ENCODE measurements around the gene KCNT1. TPM values are rescaled to one million over a fixed set of nuclear protein-coding genes. Genes with fewer than 3 reads are reported as not detected.

Gene KCNT1
- total and polyA plus RNA-seq, 11 donors, result 0.21 to 7.4 (median 1.9) TPM

- peaks cover 0 to 11% (median 0%) of the 10 kb centered on the region in 9 donors for H3K36me3 ChIP-seq
- peaks cover 0 to 12% (median 0%) of the 10 kb centered on the region in 12 donors for H3K9me3 ChIP-seq
- DNase-seq (no peak), ATAC-seq (no peak)
- no peak overlapping the region for H3K27ac ChIP-seq
- intact Hi-C loops (cut with DNase I), result no loop called here
- H3K4me1 ChIP-seq, result peaks cover 0 to 3% (median 0%) of the 10 kb centered on the region in 12 donors
- TF ChIP-seq, protein P1, sequence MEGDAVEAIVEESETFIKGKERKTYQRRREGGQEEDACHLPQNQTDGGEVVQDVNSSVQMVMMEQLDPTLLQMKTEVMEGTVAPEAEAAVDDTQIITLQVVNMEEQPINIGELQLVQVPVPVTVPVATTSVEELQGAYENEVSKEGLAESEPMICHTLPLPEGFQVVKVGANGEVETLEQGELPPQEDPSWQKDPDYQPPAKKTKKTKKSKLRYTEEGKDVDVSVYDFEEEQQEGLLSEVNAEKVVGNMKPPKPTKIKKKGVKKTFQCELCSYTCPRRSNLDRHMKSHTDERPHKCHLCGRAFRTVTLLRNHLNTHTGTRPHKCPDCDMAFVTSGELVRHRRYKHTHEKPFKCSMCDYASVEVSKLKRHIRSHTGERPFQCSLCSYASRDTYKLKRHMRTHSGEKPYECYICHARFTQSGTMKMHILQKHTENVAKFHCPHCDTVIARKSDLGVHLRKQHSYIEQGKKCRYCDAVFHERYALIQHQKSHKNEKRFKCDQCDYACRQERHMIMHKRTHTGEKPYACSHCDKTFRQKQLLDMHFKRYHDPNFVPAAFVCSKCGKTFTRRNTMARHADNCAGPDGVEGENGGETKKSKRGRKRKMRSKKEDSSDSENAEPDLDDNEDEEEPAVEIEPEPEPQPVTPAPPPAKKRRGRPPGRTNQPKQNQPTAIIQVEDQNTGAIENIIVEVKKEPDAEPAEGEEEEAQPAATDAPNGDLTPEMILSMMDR (IDR thresholded peaks at IDR 0.05), result no peak
- no peak for TF ChIP-seq POLR2A (IDR thresholded peaks at IDR 0.05)
- no peaks in the 10 kb centered on the region for H3K27me3 ChIP-seq
- 96 to 97% (median 96%) methylated on average over 6 to 9 of the region's 9 CpGs for WGBS, 4 donors
- H3K4me3 ChIP-seq, result no peak overlapping the region
Observed at GRCh38 chr9:135840107-135840506, 138.1 kb downstream of the KCNT1 start.

GRCh38 chr9:135840539-135840938 is 138.6 kb downstream of the KCNT1 start:
- no peak overlapping the region for H3K4me3 ChIP-seq
- 90 to 94% (median 91%) methylated on average over 7 of the region's 7 CpGs for WGBS, 4 donors
- peaks cover 0 to 3% (median 0%) of the 10 kb centered on the region in 12 donors for H3K4me1 ChIP-seq
- DNase-seq (no peak), ATAC-seq (no peak)
- H3K27me3 ChIP-seq, result no peaks in the 10 kb centered on the region
- peaks cover 0 to 16% (median 0%) of the 10 kb centered on the region in 12 donors for H3K9me3 ChIP-seq
- intact Hi-C loops (cut with DNase I), result no loop called here
- no peak overlapping the region for H3K27ac ChIP-seq
- peaks cover 0 to 11% (median 0%) of the 10 kb centered on the region in 9 donors for H3K36me3 ChIP-seq
- TF ChIP-seq, protein P1 (IDR thresholded peaks at IDR 0.05), result no peak
- TF ChIP-seq POLR2A (IDR thresholded peaks at IDR 0.05), result no peak

Other genes starting within 250 kb of the KCNT1 start
- gene PPP1R26, start 222.4 kb upstream of the KCNT1 start, total RNA-seq, result 10 to 100 TPM; 17.3 to 30.1 (median 19.4) TPM
- gene PPP1R26, start 222.4 kb upstream of the KCNT1 start, polyA plus RNA-seq, result 10 to 100 TPM; 13.2 to 13.6 TPM
- gene MRPS2, start 201.5 kb upstream of the KCNT1 start, total RNA-seq, result 10 to 100 TPM; 34.1 to 95.2 (median 46.5) TPM
- gene MRPS2, start 201.5 kb upstream of the KCNT1 start, polyA plus RNA-seq, result 10 to 100 TPM; 48.7 to 95.0 TPM
- under 1 TPM in 2 of 9 donors, not detected in 7; 0.33 to 0.37 TPM for gene LCN1, start 180.7 kb upstream of the KCNT1 start, total RNA-seq
- gene LCN1, start 180.7 kb upstream of the KCNT1 start, polyA plus RNA-seq, result under 1 TPM in 1 of 2 donors, not detected in 1; 0.50 TPM
- gene OBP2A, start 156.1 kb upstream of the KCNT1 start, total RNA-seq, result not detected
- gene OBP2A, start 156.1 kb upstream of the KCNT1 start, polyA plus RNA-seq, result not detected
- gene PAEP, start 140.4 kb upstream of the KCNT1 start, total RNA-seq, result not detected
- gene PAEP, start 140.4 kb upstream of the KCNT1 start, polyA plus RNA-seq, result not detected
- not detected for gene GLT6D1, start 62.6 kb upstream of the KCNT1 start, total RNA-seq
- gene GLT6D1, start 62.6 kb upstream of the KCNT1 start, polyA plus RNA-seq, result not detected
- not detected for gene LCN9, start 38.9 kb upstream of the KCNT1 start, total RNA-seq
- not detected for gene LCN9, start 38.9 kb upstream of the KCNT1 start, polyA plus RNA-seq
- not detected for gene SOHLH1, start 2.7 kb upstream of the KCNT1 start, total RNA-seq
- gene SOHLH1, start 2.7 kb upstream of the KCNT1 start, polyA plus RNA-seq, result not detected
- gene CAMSAP1, start 205.4 kb downstream of the KCNT1 start, total RNA-seq, result 10 to 100 TPM; 15.6 to 38.3 (median 22.5) TPM
- gene CAMSAP1, start 205.4 kb downstream of the KCNT1 start, polyA plus RNA-seq, result 10 to 100 TPM; 10.9 to 19.0 TPM